Glutamatergic neuron (in vitro differentiated cells): ENCODE data around the gene WDFY1. TPM values are rescaled to one million over a fixed set of nuclear protein-coding genes. Genes with fewer than 3 reads are reported as not detected.

ENCODE experiments used
- DNase-seq: peaks from one replicate; pipeline ENCODE4 v3.0.0; 2022
- H3K27ac Mint-ChIP-seq: one replicate; pipeline ENCODE4 v1.8.0; 2020; ENCODE audit warnings: mild to moderate bottlenecking, mixed read lengths, inconsistent platforms; ENCODE audit not compliant: unreplicated experiment
- H3K27me3 Mint-ChIP-seq: one replicate; pipeline ENCODE4 v1.8.0; 2020; ENCODE audit warnings: mild to moderate bottlenecking, moderate library complexity, mixed read lengths, inconsistent platforms; ENCODE audit not compliant: unreplicated experiment
- H3K36me3 Mint-ChIP-seq: one replicate; pipeline ENCODE4 v1.8.0; 2020; ENCODE audit warnings: mild to moderate bottlenecking, mixed read lengths, inconsistent platforms; ENCODE audit not compliant: unreplicated experiment
- H3K4me1 Mint-ChIP-seq: one replicate; pipeline ENCODE4 v1.8.0; 2020; ENCODE audit warnings: mild to moderate bottlenecking, low read depth, mixed read lengths, inconsistent platforms; ENCODE audit not compliant: unreplicated experiment
- H3K4me3 Mint-ChIP-seq: one replicate; pipeline ENCODE4 v1.8.0; 2020; ENCODE audit warnings: mild to moderate bottlenecking, mixed read lengths, inconsistent platforms; ENCODE audit not compliant: unreplicated experiment
- H3K9me3 Mint-ChIP-seq: one replicate; pipeline ENCODE4 v1.8.0; 2020; ENCODE audit warnings: mild to moderate bottlenecking, moderate library complexity, mixed read lengths, inconsistent platforms; ENCODE audit not compliant: unreplicated experiment
- CTCF ChIP-seq: fragments of 200-600 bp; sonication (generic); IDR thresholded peaks from one replicate; pipeline ENCODE4 v1.5.0; 2021; ENCODE audit not compliant: partially characterized antibody, unreplicated experiment
- total RNA-seq: library from RNA; stranded (reverse); fragmentation: NEBNext Ultra II Directional; extraction: Animal tissue kit (Norgen Biotek cat#: 25700); gene quantifications from one replicate; pipeline ENCODE4 v1.2.1, GENCODE V29; 2021; ENCODE audit not compliant: unreplicated experiment

WDFY1 gene
- total RNA-seq, 1 donor from 2014 or later, result 33.0 TPM

- no peak for TF ChIP-seq CTCF
- H3K27ac Mint-ChIP-seq, result no peak overlapping the region
- peaks cover 15% of the 10 kb centered on the region for H3K36me3 Mint-ChIP-seq
- H3K9me3 Mint-ChIP-seq, result peaks cover 4% of the 10 kb centered on the region
- peaks cover 13% of the 10 kb centered on the region for H3K4me1 Mint-ChIP-seq
- no peak overlapping the region for H3K4me3 Mint-ChIP-seq
- H3K27me3 Mint-ChIP-seq, result peaks cover 2% of the 10 kb centered on the region
- no peak for DNase-seq
These were observed 14.8 kb downstream of the WDFY1 start for GRCh38 chr2:223930103-223930976.

- H3K27ac Mint-ChIP-seq, result no peak overlapping the region
- peaks cover 15% of the 10 kb centered on the region for H3K36me3 Mint-ChIP-seq
- peaks cover 4% of the 10 kb centered on the region for H3K9me3 Mint-ChIP-seq
- DNase-seq, result no peak
- H3K27me3 Mint-ChIP-seq, result peaks cover under 1% of the 10 kb centered on the region
- no peak for TF ChIP-seq CTCF
- H3K4me3 Mint-ChIP-seq, result no peak overlapping the region
- H3K4me1 Mint-ChIP-seq, result peaks cover 12% of the 10 kb centered on the region
These were observed 15.5 kb downstream of the WDFY1 start for GRCh38 chr2:223929571-223930102.

GRCh38 chr2:223928113-223929006 is 16.8 kb downstream of the WDFY1 start:
- Mint-ChIP-seq H3K27me3 (no peaks in the 10 kb centered on the region), H3K9me3 (peaks cover 4% of the 10 kb centered on the region), H3K4me1 (peaks cover 11% of the 10 kb centered on the region), H3K36me3 (peaks cover 15% of the 10 kb centered on the region), H3K4me3 (no peak overlapping the region), H3K27ac (peak overlapping the region; percentile 52)
- TF ChIP-seq CTCF, result no peak
- no peak for DNase-seq

- H3K4me3 Mint-ChIP-seq, result no peak overlapping the region
- H3K27me3 Mint-ChIP-seq, result no peaks in the 10 kb centered on the region
- peaks cover 4% of the 10 kb centered on the region for H3K9me3 Mint-ChIP-seq
- H3K4me1 Mint-ChIP-seq, result peaks cover 6% of the 10 kb centered on the region
- no peak for TF ChIP-seq CTCF
- peaks cover 21% of the 10 kb centered on the region for H3K36me3 Mint-ChIP-seq
- H3K27ac Mint-ChIP-seq, result no peak overlapping the region
- DNase-seq, result no peak
These were observed 20.0 kb downstream of the WDFY1 start for GRCh38 chr2:223925106-223925505.
